Measurements from ENCODE around the gene KIF18A.

KIF18A gene

GRCh38 chr11:28086569-28086968 lies 21.4 kb downstream of the KIF18A start:
- TF ChIP-seq, protein P1, sequence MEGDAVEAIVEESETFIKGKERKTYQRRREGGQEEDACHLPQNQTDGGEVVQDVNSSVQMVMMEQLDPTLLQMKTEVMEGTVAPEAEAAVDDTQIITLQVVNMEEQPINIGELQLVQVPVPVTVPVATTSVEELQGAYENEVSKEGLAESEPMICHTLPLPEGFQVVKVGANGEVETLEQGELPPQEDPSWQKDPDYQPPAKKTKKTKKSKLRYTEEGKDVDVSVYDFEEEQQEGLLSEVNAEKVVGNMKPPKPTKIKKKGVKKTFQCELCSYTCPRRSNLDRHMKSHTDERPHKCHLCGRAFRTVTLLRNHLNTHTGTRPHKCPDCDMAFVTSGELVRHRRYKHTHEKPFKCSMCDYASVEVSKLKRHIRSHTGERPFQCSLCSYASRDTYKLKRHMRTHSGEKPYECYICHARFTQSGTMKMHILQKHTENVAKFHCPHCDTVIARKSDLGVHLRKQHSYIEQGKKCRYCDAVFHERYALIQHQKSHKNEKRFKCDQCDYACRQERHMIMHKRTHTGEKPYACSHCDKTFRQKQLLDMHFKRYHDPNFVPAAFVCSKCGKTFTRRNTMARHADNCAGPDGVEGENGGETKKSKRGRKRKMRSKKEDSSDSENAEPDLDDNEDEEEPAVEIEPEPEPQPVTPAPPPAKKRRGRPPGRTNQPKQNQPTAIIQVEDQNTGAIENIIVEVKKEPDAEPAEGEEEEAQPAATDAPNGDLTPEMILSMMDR (IDR thresholded peaks at IDR 0.05) = no peak

GRCh38 chr11:28083118-28083517 lies 24.8 kb downstream of the KIF18A start:
- TF ChIP-seq, protein P1 (IDR thresholded peaks at IDR 0.05) = no peak

- TF ChIP-seq, protein P1 (IDR thresholded peaks at IDR 0.05) = no peak
Observed at GRCh38 chr11:28077521-28077920, 30.4 kb downstream of the KIF18A start.

DNA sequence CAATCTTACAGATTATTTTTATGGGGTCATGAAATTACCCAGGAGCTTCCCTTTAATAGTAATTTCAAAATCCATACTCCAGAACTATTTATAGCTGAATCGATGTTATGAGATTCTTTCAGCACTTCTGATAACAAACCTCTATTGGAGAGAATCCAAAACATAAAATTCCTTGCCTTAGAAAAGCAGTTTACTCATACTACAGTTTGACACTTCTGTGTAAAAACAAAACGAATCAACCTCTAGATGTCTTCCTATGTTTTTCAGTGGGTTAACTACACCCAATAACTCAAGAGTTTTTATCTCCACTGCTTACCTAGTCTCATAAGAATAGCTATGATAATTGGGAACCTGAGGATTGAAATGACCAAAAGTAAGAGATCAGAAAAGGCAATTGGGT lies 35.6 kb downstream of the KIF18A start:
- TF ChIP-seq, protein P1 (IDR thresholded peaks at IDR 0.05) = no peak

DNA sequence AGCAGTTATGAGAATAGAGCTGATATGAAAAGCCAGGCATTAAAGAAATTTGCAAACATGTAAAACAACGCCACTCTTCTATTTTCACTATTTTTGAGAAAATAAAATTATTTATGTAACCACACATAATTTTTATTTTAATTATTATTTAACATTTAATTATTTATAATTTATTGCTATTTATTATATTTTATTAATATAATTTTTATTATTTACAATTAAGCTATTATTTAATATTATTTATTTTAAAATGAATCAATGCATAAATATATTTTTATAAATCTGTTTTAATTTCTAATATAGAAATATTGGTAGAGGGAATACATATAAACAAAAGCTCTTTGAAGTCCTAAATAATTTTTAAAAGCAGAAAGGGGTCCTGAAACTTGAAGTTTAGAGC lies 36.7 kb downstream of the KIF18A start:
- TF ChIP-seq, protein P1 (IDR thresholded peaks at IDR 0.05) = no peak

- TF ChIP-seq, protein P1 (IDR thresholded peaks at IDR 0.05) = no peak
Observed at GRCh38 chr11:28058333-28058732, 49.6 kb downstream of the KIF18A start.

DNA sequence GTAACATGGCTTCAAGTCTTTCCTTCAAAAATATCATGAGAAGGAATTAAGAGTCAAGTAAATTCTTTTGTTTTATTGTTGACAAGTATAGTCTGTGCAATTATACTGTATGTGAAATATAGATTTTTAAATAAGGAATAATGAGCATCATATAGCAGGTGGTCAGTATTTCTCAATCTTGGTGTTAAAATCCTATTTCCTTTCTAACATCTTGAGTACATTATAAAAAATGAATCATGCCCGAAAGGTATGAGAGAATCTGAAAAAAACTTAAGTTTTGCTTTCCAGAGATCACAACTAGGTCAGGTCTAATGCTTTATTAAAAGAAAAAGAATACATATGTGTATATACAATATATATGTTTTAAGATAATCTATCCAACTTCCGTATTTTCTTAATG lies 53.1 kb downstream of the KIF18A start:
- TF ChIP-seq, protein P1 (IDR thresholded peaks at IDR 0.05) = no peak
